Measurements from ENCODE around the gene GZMM. TPM values are rescaled to one million over a fixed set of nuclear protein-coding genes. Genes with fewer than 3 reads are reported as not detected.

The GZMM gene
- total RNA-seq (2022; extraction: Qiagen RNA extraction; ENCODE audit: low read depth), result 0.23 to 0.31 TPM (median 0.26 TPM) in 5 replicates

GRCh38 chr19:543910-544608 is at the start of gene GZMM:
TSS of gene GZMM (plus strand) at chr19:544053. CDS start at chr19:544072, 19 bp downstream.

GRCh38 chr19:496112-496665 is 47.7 kb upstream of the GZMM start, which contains the start of gene MADCAM1:
TSS of gene MADCAM1 (plus strand) at chr19:496486. CDS start at chr19:496500, 14 bp downstream.

GRCh38 chr19:507286-508203 is 36.3 kb upstream of the GZMM start, which contains the start of gene TPGS1:
TSS of gene TPGS1 (plus strand) at chr19:507497. CDS start at chr19:507507, 10 bp downstream.

GRCh38 chr19:531753-532560 is 11.9 kb upstream of the GZMM start, which contains the start of gene CDC34:
TSS of gene CDC34 (plus strand) at chr19:531760. CDS start at chr19:531932, 172 bp downstream.

GRCh38 chr19:572140-572742 is 28.4 kb downstream of the GZMM start, which contains the start of gene BSG:
TSS of gene BSG (plus strand) at chr19:572596. CDS start at chr19:572635, 39 bp downstream.

GRCh38 chr19:589693-590395 is 46.0 kb downstream of the GZMM start, which contains the start of gene HCN2:
TSS of gene HCN2 (plus strand) at chr19:589881. CDS start at chr19:589946, 65 bp downstream.

Other genes starting within 250 kb of the GZMM start
- 17.8 to 23.8 TPM (median 19.7 TPM) in 5 replicates for gene MIER2, start 199.3 kb upstream of the GZMM start, total RNA-seq (2022; extraction: Qiagen RNA extraction; ENCODE audit: low read depth)
- gene C2CD4C, start 134.9 kb upstream of the GZMM start, total RNA-seq (2022; extraction: Qiagen RNA extraction; ENCODE audit: low read depth), result 0.22 to 0.60 TPM (median 0.58 TPM) in 5 replicates
- 0.82 to 1.1 TPM (median 0.95 TPM) in 5 replicates for gene SHC2, start 83.0 kb upstream of the GZMM start, total RNA-seq (2022; extraction: Qiagen RNA extraction; ENCODE audit: low read depth)
- gene MADCAM1, start 47.6 kb upstream of the GZMM start, total RNA-seq (2022; extraction: Qiagen RNA extraction; ENCODE audit: low read depth), result 0.17 to 0.42 TPM (median 0.31 TPM) in 5 replicates
- 10.7 to 15.7 TPM (median 14.1 TPM) in 5 replicates for gene TPGS1, start 36.6 kb upstream of the GZMM start, total RNA-seq (2022; extraction: Qiagen RNA extraction; ENCODE audit: low read depth)
- 67.0 to 104 TPM (median 93.1 TPM) in 5 replicates for gene CDC34, start 12.3 kb upstream of the GZMM start, total RNA-seq (2022; extraction: Qiagen RNA extraction; ENCODE audit: low read depth)
- 669 to 733 TPM (median 672 TPM) in 5 replicates for gene BSG, start 28.5 kb downstream of the GZMM start, total RNA-seq (2022; extraction: Qiagen RNA extraction; ENCODE audit: low read depth)
- gene HCN2, start 45.8 kb downstream of the GZMM start, total RNA-seq (2022; extraction: Qiagen RNA extraction; ENCODE audit: low read depth), result 30.9 to 43.9 TPM (median 36.4 TPM) in 5 replicates
- gene POLRMT, start 89.5 kb downstream of the GZMM start, total RNA-seq (2022; extraction: Qiagen RNA extraction; ENCODE audit: low read depth), result 64.0 to 104 TPM (median 94.3 TPM) in 5 replicates
- gene FGF22, start 95.8 kb downstream of the GZMM start, total RNA-seq (2022; extraction: Qiagen RNA extraction; ENCODE audit: low read depth), result 0.32 to 0.97 TPM (median 0.76 TPM) in 5 replicates
- 59.2 to 69.6 TPM (median 63.5 TPM) in 5 replicates for gene RNF126, start 119.2 kb downstream of the GZMM start, total RNA-seq (2022; extraction: Qiagen RNA extraction; ENCODE audit: low read depth)
- gene FSTL3, start 132.3 kb downstream of the GZMM start, total RNA-seq (2022; extraction: Qiagen RNA extraction; ENCODE audit: low read depth), result 126 to 139 TPM (median 135 TPM) in 5 replicates
- 0.09 to 0.31 TPM (median 0.12 TPM) in 4 of 5 replicates, not detected in the other for gene PRSS57, start 151.4 kb downstream of the GZMM start, total RNA-seq (2022; extraction: Qiagen RNA extraction; ENCODE audit: low read depth)
- 11.5 to 17.0 TPM (median 13.6 TPM) in 5 replicates for gene PALM, start 164.9 kb downstream of the GZMM start, total RNA-seq (2022; extraction: Qiagen RNA extraction; ENCODE audit: low read depth)
- 86.2 to 99.9 TPM (median 95.7 TPM) in 5 replicates for gene MISP, start 207.1 kb downstream of the GZMM start, total RNA-seq (2022; extraction: Qiagen RNA extraction; ENCODE audit: low read depth)